IMR-90 (cell line): ENCODE results near the gene ACSL3. TPM values are rescaled to one million over a fixed set of nuclear protein-coding genes. Genes with fewer than 3 reads are reported as not detected.
A peak's percentile ranks its signal among the peaks of the same experiment; 100 is the strongest.

ENCODE experiments used
- ATAC-seq: fragments of 200-7000 bp; cut with Tn5 transposase; 2 replicates; pipeline ENCODE4 v1.9.1; 2020; ENCODE audit warnings: low read depth, mild to moderate bottlenecking, moderate library complexity
- BruUV-seq: library from RNA; stranded (reverse); fragments of 400-500 nt; replicated peaks from 2 replicates; lab custom pipeline; 2021; lab: Mats Ljungman, UMichigan
- CTCF ChIA-PET: fragments of 300-600 bp; formaldehyde crosslinking; extraction: SDS; loops from one replicate; lab custom pipeline; 2021; ENCODE audit warnings: antibody characterized with exemption; lab: Yijun Ruan, JAX
- POLR2A ChIA-PET: fragments of 300-600 bp; sonication (Branson Sonifier 250); formaldehyde crosslinking; loops from one replicate; lab custom pipeline; 2022; ENCODE audit warnings: antibody characterized with exemption; ENCODE audit not compliant: unreplicated experiment; lab: Charles Lee
- DNase-seq: peaks from one replicate; pipeline ENCODE4 v3.0.0; 2013
- H2AFZ ChIP-seq: replicated peaks from 2 replicates; pipeline ENCODE3; 2013; ENCODE audit warnings: low read length, mild to moderate bottlenecking; ENCODE audit not compliant: poor library complexity
- H2AK5ac ChIP-seq: 2 replicates; pipeline ENCODE4 v1.6.1; 2013; ENCODE audit warnings: low read depth, low read length, inconsistent platforms
- H2AK9ac ChIP-seq: replicated peaks from 2 replicates; pipeline ENCODE3; 2013; ENCODE audit warnings: mild to moderate bottlenecking, low read depth, low read length, moderate library complexity; ENCODE audit not compliant: poor library complexity
- H2BK120ac ChIP-seq: 2 replicates; pipeline ENCODE4 v1.6.1; 2013; ENCODE audit warnings: low read depth, low read length, inconsistent platforms
- H2BK15ac ChIP-seq: 3 replicates; pipeline ENCODE4 v1.6.1; 2013; ENCODE audit warnings: low read depth, low read length, inconsistent platforms
- H2BK20ac ChIP-seq: 2 replicates; pipeline ENCODE4 v1.6.1; 2013; ENCODE audit warnings: low read depth, mild to moderate bottlenecking, inconsistent platforms, low read length, moderate library complexity
- H2BK5ac ChIP-seq: 2 replicates; pipeline ENCODE4 v1.6.1; 2013; ENCODE audit warnings: mild to moderate bottlenecking, low read depth, low read length, inconsistent platforms; ENCODE audit not compliant: poor library complexity, severe bottlenecking
- H3K14ac ChIP-seq: replicated peaks from 2 replicates; pipeline ENCODE4 v1.6.1; 2013; ENCODE audit warnings: low read depth, low read length, inconsistent platforms
- H3K18ac ChIP-seq: 2 replicates; pipeline ENCODE4 v1.6.1; 2013; ENCODE audit warnings: low read depth, low read length, control low read depth
- H3K23ac ChIP-seq: 2 replicates; pipeline ENCODE4 v1.6.1; 2013; ENCODE audit warnings: low read depth, low read length, inconsistent platforms
- H3K27ac ChIP-seq: 2 replicates; pipeline ENCODE4 v1.5.1; 2013; ENCODE audit warnings: mild to moderate bottlenecking, control low read depth, low read length; ENCODE audit not compliant: insufficient read depth
- H3K27me3 ChIP-seq: 2 replicates; pipeline ENCODE4 v1.6.1; 2013; ENCODE audit warnings: low read length; ENCODE audit not compliant: control insufficient read depth, insufficient read depth
- H3K36me3 ChIP-seq: 2 replicates; pipeline ENCODE4 v1.6.1; 2013; ENCODE audit warnings: low read length, mixed read lengths; ENCODE audit not compliant: control insufficient read depth, insufficient read depth
- H3K4ac ChIP-seq: 2 replicates; pipeline ENCODE4 v1.6.1; 2013; ENCODE audit warnings: low read depth, low read length, inconsistent platforms
- H3K4me1 ChIP-seq: 2 replicates; pipeline ENCODE4 v1.6.1; 2013; ENCODE audit warnings: low read length, mixed read lengths; ENCODE audit not compliant: control insufficient read depth, insufficient read depth
- H3K4me2 ChIP-seq: 2 replicates; pipeline ENCODE4 v1.6.1; 2013; ENCODE audit warnings: low read depth, mild to moderate bottlenecking, control low read depth, low read length, moderate library complexity
- H3K4me3 ChIP-seq: 2 replicates; pipeline ENCODE4 v1.5.1; 2013; ENCODE audit warnings: low read depth, mild to moderate bottlenecking, control low read depth, low read length, moderate library complexity; ENCODE audit not compliant: insufficient read depth
- H3K56ac ChIP-seq: 2 replicates; pipeline ENCODE4 v1.6.1; 2013; ENCODE audit warnings: low read length, inconsistent platforms; ENCODE audit not compliant: insufficient read depth; ENCODE audit errors: extremely low read depth
- H3K79me1 ChIP-seq, 2 experiments: 2 replicates each; pipeline ENCODE4 v1.6.1; 2013; ENCODE audit warnings: low read length in 2 of 2, inconsistent platforms in 1 of 2, low read depth in 1 of 2
- H3K9ac ChIP-seq: 2 replicates; pipeline ENCODE4 v1.6.1; 2013; ENCODE audit warnings: low read depth, low read length, control low read depth
- H3K9me1 ChIP-seq: 2 replicates; pipeline ENCODE4 v1.6.1; 2013; ENCODE audit warnings: low read length, inconsistent platforms; ENCODE audit not compliant: insufficient read depth
- H3K9me3 ChIP-seq: 2 replicates; pipeline ENCODE4 v1.6.1; 2013; ENCODE audit warnings: low read length; ENCODE audit not compliant: control insufficient read depth, insufficient read depth
- H4K20me1 ChIP-seq: 2 replicates; pipeline ENCODE4 v1.6.1; 2013; ENCODE audit warnings: low read length, inconsistent platforms; ENCODE audit not compliant: insufficient read depth
- H4K5ac ChIP-seq: 2 replicates; pipeline ENCODE4 v1.6.1; 2013; ENCODE audit warnings: mild to moderate bottlenecking, low read depth, low read length, control low read depth
- H4K8ac ChIP-seq, 2 experiments: 2 replicates each; pipeline ENCODE4 v1.6.1; 2013; ENCODE audit warnings: low read depth in 2 of 2, low read length in 2 of 2, control low read depth in 1 of 2, inconsistent platforms in 1 of 2
- H4K91ac ChIP-seq: 2 replicates; pipeline ENCODE4 v1.6.1; 2013; ENCODE audit warnings: low read depth, low read length, inconsistent platforms; ENCODE audit not compliant: insufficient read depth
- BHLHE40 ChIP-seq: fragments of 150-350 bp; IDR thresholded peaks from 2 replicates; pipeline ENCODE4 v1.6.1; 2016; ENCODE audit warnings: mild to moderate bottlenecking, low read depth, low read length
- CEBPB ChIP-seq: IDR thresholded peaks from 2 replicates; pipeline ENCODE4 v1.6.1; 2012; ENCODE audit warnings: low read depth, low read length, improper control_type of control experiment
- CHD1 ChIP-seq: IDR thresholded peaks from 2 replicates; pipeline ENCODE4 v1.6.1; 2012; ENCODE audit warnings: low read depth, low read length, improper control_type of control experiment
- CTCF ChIP-seq: conservative IDR thresholded peaks from 2 replicates; pipeline ENCODE4 v1.5.1; 2012; ENCODE audit warnings: mild to moderate bottlenecking, low read depth, low read length, improper control_type of control experiment
- ELK1 ChIP-seq: fragments of 150-350 bp; IDR thresholded peaks from 2 replicates; pipeline ENCODE4 v1.6.1; 2016; ENCODE audit warnings: low read depth, mild to moderate bottlenecking, low read length, moderate library complexity, borderline replicate concordance
- FOS ChIP-seq: fragments of 150-350 bp; IDR thresholded peaks from 2 replicates; pipeline ENCODE4 v1.6.1; 2016; ENCODE audit warnings: low read depth, low read length
- MAFK ChIP-seq: IDR thresholded peaks from 2 replicates; pipeline ENCODE4 v1.6.1; 2012; ENCODE audit warnings: low read depth, low read length, improper control_type of control experiment
- MAZ ChIP-seq: IDR thresholded peaks from 2 replicates; pipeline ENCODE4 v1.6.1; 2012; ENCODE audit warnings: low read depth, mild to moderate bottlenecking, low read length, improper control_type of control experiment, moderate library complexity, borderline replicate concordance
- MXI1 ChIP-seq: IDR thresholded peaks from 2 replicates; pipeline ENCODE4 v1.6.1; 2012; ENCODE audit warnings: low read depth, mild to moderate bottlenecking, low read length, moderate library complexity, borderline replicate concordance
- NFE2L2 ChIP-seq: fragments of 150-350 bp; IDR thresholded peaks from 2 replicates; pipeline ENCODE4 v1.6.1; 2016; ENCODE audit warnings: low read depth, mild to moderate bottlenecking, low read length
- POLR2A ChIP-seq: IDR thresholded peaks from 2 replicates; pipeline ENCODE4 v1.6.1; 2012; ENCODE audit warnings: mild to moderate bottlenecking, low read depth, low read length
- RAD21 ChIP-seq: IDR thresholded peaks from 2 replicates; pipeline ENCODE4 v1.6.1; 2012; ENCODE audit warnings: low read length, improper control_type of control experiment
- RCOR1 ChIP-seq: IDR thresholded peaks from 2 replicates; pipeline ENCODE4 v1.6.1; 2012; ENCODE audit warnings: mild to moderate bottlenecking, low read length, improper control_type of control experiment; ENCODE audit not compliant: insufficient replicate concordance
- RFX5 ChIP-seq: IDR thresholded peaks from 2 replicates; pipeline ENCODE4 v1.8.0; 2012; ENCODE audit warnings: low read depth, mild to moderate bottlenecking, low read length, moderate library complexity
- SMC3 ChIP-seq: fragments of 150-350 bp; IDR thresholded peaks from 2 replicates; pipeline ENCODE4 v1.6.1; 2016; ENCODE audit warnings: low read depth, mild to moderate bottlenecking, antibody characterized with exemption, low read length, moderate library complexity
- USF2 ChIP-seq: fragments of 150-350 bp; IDR thresholded peaks from 2 replicates; pipeline ENCODE4 v1.6.1; 2017; ENCODE audit warnings: mild to moderate bottlenecking, antibody characterized with exemption, low read length, low read depth
- WGBS, 2 experiments: methylation state at CpG; one replicate each; pipeline versions ENCODE4 v1.1.5 to v1.1.7; 2013; ENCODE audit warnings: missing lambda C conversion rate in 2 of 2; ENCODE audit not compliant: insufficient read length in 1 of 2; ENCODE audit errors: extremely low coverage in 2 of 2; 5-methylcytosine and 5-hydroxymethylcytosine counted together
- dilution Hi-C: fragments of 300-500 bp; cut with HindIII; formaldehyde crosslinking; loops from one replicate; pipeline ENCODE4 v1.14.3; 2018; ENCODE audit warnings: low sequenced_read_pairs; ENCODE audit not compliant: unreplicated experiment
- in situ Hi-C: fragments of 300-500 bp; cut with MboI; formaldehyde crosslinking; loops from 3 replicates; pipeline ENCODE4 v1.14.3; 2019; ENCODE audit warnings: low sequenced_read_pairs, inconsistent platforms, mixed read lengths
- intact Hi-C: fragments of 100-400 bp; cut with micrococcal nuclease; formaldehyde crosslinking; loops from 2 replicates; pipeline ENCODE4 v1.10.0; 2022
- polyA plus RNA-seq, 3 experiments: library from polyadenylated mRNA; depleted of rRNA; stranded (reverse); fragments of >200 nt; gene quantifications; 2 replicates each; pipeline ENCODE4 v1.2.3, GENCODE V29; 2012; ENCODE audit warnings: low replicate concordance in 1 of 3
- total RNA-seq: library from RNA; depleted of rRNA; stranded (reverse); fragments of >200 nt; gene quantifications from 2 replicates; pipeline ENCODE4 v1.2.3, GENCODE V29; 2012

The ACSL3 gene
- total and polyA plus RNA-seq, 2 of the 4 experiments (the other 2 are of a cell fraction), result 31.0 to 84.2 TPM

- TF ChIP-seq RFX5, result no peak
- no peak for TF ChIP-seq RAD21
- TF ChIP-seq MAFK, result no peak
- TF ChIP-seq MAZ, result no peak
- no peak for TF ChIP-seq CEBPB
- no peak for TF ChIP-seq CHD1
- no peak for TF ChIP-seq SMC3
- no peak for TF ChIP-seq FOS
- no peak for TF ChIP-seq USF2
- TF ChIP-seq BHLHE40, result no peak
- TF ChIP-seq MXI1, result no peak
- no peak for TF ChIP-seq RCOR1
- TF ChIP-seq CTCF, result no peak
- TF ChIP-seq ELK1, result no peak
- no peak for TF ChIP-seq POLR2A
- no peak for TF ChIP-seq NFE2L2
- peak overlapping the region; percentile 9 for H2AFZ ChIP-seq
- no peaks in the 10 kb centered on the region for H3K9me1 ChIP-seq
- H3K79me1 ChIP-seq, result no peaks in the 10 kb centered on the region
- no peaks in the 10 kb centered on the region for H3K36me3 ChIP-seq
- H3K4me2 ChIP-seq, result no peak overlapping the region
- H3K9me3 ChIP-seq, result no peaks in the 10 kb centered on the region
- peaks cover 6% of the 10 kb centered on the region for H3K4me1 ChIP-seq
- no peak overlapping the region for H3K4me3 ChIP-seq
- in situ Hi-C loops (loop anchor here (10.0 kb wide), 2 partner anchors 632 to 822 kb away; partner anchors contain the start of gene SCG2), dilution Hi-C loops (no loop called here), intact Hi-C loops (loop anchor here (1.0 to 2.0 kb wide), 2 partner anchors 334 to 826 kb away; no protein-coding TSS in a partner anchor)
- BruUV-seq, result no TSS peak
- WGBS, 2 experiments, result 96% methylated on average over 8 of the region's 10 CpGs; no CpG with 5 or more reads in 1 of the 2 experiments
- H3K14ac ChIP-seq, result no peak overlapping the region
- H3K27ac ChIP-seq, result no peak overlapping the region
- H4K20me1 ChIP-seq, result no peaks in the 10 kb centered on the region
- no peak overlapping the region for H2BK5ac ChIP-seq
- H3K56ac ChIP-seq, result no peak overlapping the region
- H2AK5ac ChIP-seq, result no peak overlapping the region
- H2BK15ac ChIP-seq, result peak overlapping the region; percentile 41; the same call in 1 of the 3 replicates
- no peak overlapping the region for H3K4ac ChIP-seq
- no peak overlapping the region for H4K91ac ChIP-seq
- H3K18ac ChIP-seq, result no peak overlapping the region
- H2BK120ac ChIP-seq, result no peak overlapping the region
- no peak overlapping the region for H4K8ac ChIP-seq
- no peak overlapping the region for H2BK20ac ChIP-seq
- POLR2A ChIA-PET, result no interaction called here
- ATAC-seq (no peak), DNase-seq (no peak)
- no peak overlapping the region for H4K5ac ChIP-seq
- no peaks in the 10 kb centered on the region for H3K27me3 ChIP-seq
- H3K9ac ChIP-seq, result no peak overlapping the region
- H3K23ac ChIP-seq, result no peak overlapping the region
- no peak overlapping the region for H2AK9ac ChIP-seq
- CTCF ChIA-PET, result interaction anchor here (0.5 to 1.6 kb wide), 22 partner anchors 9 to 828 kb away, joined by 3 to 18 read pairs (median 4); no protein-coding TSS in a partner anchor
Measured at GRCh38 chr2:222972420-222972819, 111.6 kb downstream of the ACSL3 start.
